Liver (tissue), 9 donors: ENCODE data around the gene STX1A. TPM values are rescaled to one million over a fixed set of nuclear protein-coding genes. Genes with fewer than 3 reads are reported as not detected.

Source experiments
- DNase-seq: peaks from one replicate; pipeline ENCODE4 v3.0.0-alpha.2; 2017; ENCODE audit warnings: low spot score
- H3K27ac ChIP-seq, 2 donors: one replicate each; pipeline ENCODE4 v1.7.0; 2013; ENCODE audit warnings: inconsistent platforms in 2 of 2, low read length in 2 of 2, control low read depth in 1 of 2, low read depth in 1 of 2, mild to moderate bottlenecking in 1 of 2
- H3K27me3 ChIP-seq, 4 donors: one replicate each; pipeline versions ENCODE4 v1.6.1 to v1.7.0; 2013; ENCODE audit warnings: low read length in 3 of 4, inconsistent platforms in 1 of 4, mild to moderate bottlenecking in 1 of 4, moderate library complexity in 1 of 4; ENCODE audit not compliant: control insufficient read depth in 4 of 4, insufficient read depth in 4 of 4
- H3K36me3 ChIP-seq, 4 donors: one replicate each; pipeline versions ENCODE4 v1.6.1 to v1.7.0; 2013; ENCODE audit warnings: low read length in 3 of 4, mild to moderate bottlenecking in 3 of 4, low read depth in 1 of 4, moderate library complexity in 1 of 4; ENCODE audit not compliant: control insufficient read depth in 4 of 4, insufficient read depth in 3 of 4
- H3K4me1 ChIP-seq, 4 donors: one replicate each; pipeline versions ENCODE4 v1.6.1 to v1.7.0; 2013; ENCODE audit warnings: low read length in 3 of 4, mild to moderate bottlenecking in 3 of 4, moderate library complexity in 1 of 4; ENCODE audit not compliant: control insufficient read depth in 4 of 4, insufficient read depth in 4 of 4
- H3K4me3 ChIP-seq, 3 donors: one replicate each; pipeline versions ENCODE4 v1.6.1 to v1.7.0; 2013; ENCODE audit warnings: low read length in 3 of 3, control low read depth in 1 of 3, low read depth in 1 of 3, mild to moderate bottlenecking in 1 of 3
- H3K9ac ChIP-seq, 2 donors: one replicate each; pipeline ENCODE4 v1.7.0; 2013; ENCODE audit warnings: low read length in 2 of 2, mild to moderate bottlenecking in 2 of 2, moderate library complexity in 2 of 2, control low read depth in 1 of 2, low read depth in 1 of 2
- H3K9me3 ChIP-seq, 4 donors: one replicate each; pipeline versions ENCODE4 v1.6.1 to v1.7.0; 2013; ENCODE audit warnings: low read length in 3 of 4; ENCODE audit not compliant: control insufficient read depth in 4 of 4
- EGR1 ChIP-seq, 2 donors: IDR thresholded peaks; 2 replicates each; pipeline ENCODE4 v1.6.1; 2016 to 2018; ENCODE audit warnings: antibody characterized with exemption in 2 of 2, low read depth in 2 of 2
- FOXA1 ChIP-seq: IDR thresholded peaks from 2 replicates; pipeline ENCODE4 v1.6.1; 2016; ENCODE audit warnings: antibody characterized with exemption
- FOXA2 ChIP-seq: IDR thresholded peaks from 2 replicates; pipeline ENCODE4 v1.6.1; 2016; ENCODE audit warnings: antibody characterized with exemption
- GABPA ChIP-seq, 2 donors: IDR thresholded peaks in 1 of 2; conservative IDR thresholded peaks in 1 of 2; 2 replicates each; pipeline ENCODE4 v1.6.1; 2016; ENCODE audit warnings: antibody characterized with exemption in 2 of 2, mild to moderate bottlenecking in 1 of 2, moderate library complexity in 1 of 2
- HNF4A ChIP-seq, 2 donors: conservative IDR thresholded peaks; 2 replicates each; pipeline ENCODE4 v1.6.1; 2016; ENCODE audit warnings: antibody characterized with exemption in 2 of 2, mild to moderate bottlenecking in 2 of 2
- HNF4G ChIP-seq: IDR thresholded peaks from 2 replicates; pipeline ENCODE4 v1.6.1; 2016; ENCODE audit warnings: antibody characterized with exemption
- JUND ChIP-seq, 2 donors: IDR thresholded peaks; 2 replicates each; pipeline ENCODE4 v1.6.1; 2016; ENCODE audit warnings: antibody characterized with exemption in 2 of 2
- NR2F2 ChIP-seq: IDR thresholded peaks from 2 replicates; pipeline ENCODE4 v1.6.1; 2016; ENCODE audit warnings: antibody characterized with exemption
- RAD21 ChIP-seq, 2 donors: IDR thresholded peaks; 2 replicates each; pipeline ENCODE4 v1.6.1; 2016; ENCODE audit warnings: antibody characterized with exemption in 2 of 2, mild to moderate bottlenecking in 2 of 2
- RXRA ChIP-seq, 2 donors: IDR thresholded peaks; 2 replicates each; pipeline ENCODE4 v1.6.1; 2017 to 2018; ENCODE audit warnings: antibody characterized with exemption in 2 of 2, mild to moderate bottlenecking in 1 of 2
- SP1 ChIP-seq: IDR thresholded peaks from 2 replicates; pipeline ENCODE4 v1.6.1; 2018; ENCODE audit warnings: antibody characterized with exemption, mild to moderate bottlenecking
- TAF1 ChIP-seq: conservative IDR thresholded peaks from 2 replicates; pipeline ENCODE4 v1.6.1; 2016; ENCODE audit warnings: antibody characterized with exemption, mild to moderate bottlenecking
- YY1 ChIP-seq: IDR thresholded peaks from 2 replicates; pipeline ENCODE4 v1.6.1; 2016; ENCODE audit warnings: antibody characterized with exemption, mild to moderate bottlenecking
- WGBS: extraction: QIAGEN DNeasy Blood & Tissue Kit; methylation state at CpG from one replicate; pipeline ENCODE4 v1.1.7; 2013; 5-methylcytosine and 5-hydroxymethylcytosine counted together
- polyA plus RNA-seq, 2 donors: library from polyadenylated mRNA; stranded (reverse) in 1 of 2; unstranded in 1 of 2; fragments of 200-250 nt in 1 of 2; fragments of >200 nt in 1 of 2; fragmentation: Nextera tagmentation in 1 of 2; extraction: Ambion mirVana in 1 of 2; gene quantifications; one replicate each; pipeline versions ENCODE4 v1.2.1 to v1.2.3, GENCODE V29; 2013 to 2015
- total RNA-seq, 2 donors: library from RNA; depleted of rRNA; stranded (reverse); fragments of >200 nt; gene quantifications; one replicate each; pipeline ENCODE4 v1.2.3, GENCODE V29; 2014
- TF ChIP-seq, protein P1 (sequence below): IDR thresholded peaks from 2 replicates; pipeline ENCODE4 v1.6.1; 2016; ENCODE audit warnings: antibody characterized with exemption
- TF ChIP-seq, protein P2 (sequence below): IDR thresholded peaks from 2 replicates; pipeline ENCODE4 v1.6.1; 2016; ENCODE audit warnings: antibody characterized with exemption, mild to moderate bottlenecking
- TF ChIP-seq, protein P3 (sequence below): IDR thresholded peaks from 2 replicates; pipeline ENCODE4 v1.6.1; 2016; ENCODE audit warnings: antibody characterized with exemption
- TF ChIP-seq, protein P4 (sequence below): fragments of 150-350 bp; IDR thresholded peaks from 2 replicates; pipeline ENCODE4 v1.5.1; 2017; ENCODE audit warnings: improper control_type of control experiment, low read depth, low read length; ENCODE audit not compliant: missing input control
- TF ChIP-seq, protein P5 (sequence below): IDR thresholded peaks from 2 replicates; pipeline ENCODE4 v1.6.1; 2016; ENCODE audit warnings: antibody characterized with exemption
- donor health status: healthy.
- donor health status: healthy.
- donor health status: healthy.
- donor health status: healthy.
- donor health status: healthy.

The STX1A gene
- total and polyA plus RNA-seq, 4 donors: 0.49 to 1.9 (median 1.1) TPM

DNA sequence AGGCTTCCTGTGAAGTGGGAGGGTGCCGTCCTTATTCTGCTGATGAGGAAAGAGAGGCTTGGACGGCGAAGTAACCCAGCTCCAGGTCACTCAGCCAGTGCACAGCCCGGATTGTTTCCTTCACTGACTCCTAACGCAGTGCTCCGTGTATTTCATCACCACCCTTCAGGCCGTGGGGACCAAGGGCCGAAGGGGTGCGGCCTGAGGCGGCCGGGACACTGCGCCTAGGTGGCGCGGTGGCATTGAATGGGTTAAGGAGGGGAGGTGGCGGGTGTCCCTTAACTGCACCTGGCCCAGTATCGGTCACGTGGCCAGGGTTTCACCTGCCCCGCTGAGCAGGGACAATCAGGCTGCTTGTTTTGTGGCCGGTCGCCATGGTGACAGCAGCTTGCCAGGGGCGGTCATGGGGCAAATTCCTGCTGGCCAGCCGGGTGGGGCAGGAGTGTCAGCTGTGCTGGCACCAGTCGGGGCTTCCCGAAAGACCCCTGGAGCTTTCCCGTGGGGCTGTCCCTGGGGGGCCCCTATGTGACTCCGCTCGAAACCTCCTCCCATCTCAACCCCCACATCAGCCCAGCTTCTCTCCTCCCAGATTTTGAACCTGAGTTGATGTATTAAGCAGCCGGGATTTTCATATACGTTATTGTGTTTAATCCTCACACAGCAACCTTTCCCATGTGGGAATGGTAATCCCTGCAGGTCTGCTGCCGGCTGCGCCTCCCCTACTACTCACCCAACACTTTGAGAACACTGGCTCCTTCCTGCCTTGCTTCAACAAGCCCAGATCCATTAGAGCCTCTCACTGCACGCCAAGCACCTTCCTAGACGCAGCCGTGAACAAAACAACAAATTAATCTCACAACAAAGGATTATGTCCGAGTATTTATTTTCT, 23.5 kb upstream of the STX1A start:
- 19% methylated on average over 35 of the region's 35 CpGs for WGBS
- Histone ChIP-seq H3K4me1 (peaks cover 0 to 25% (median 12%) of the 10 kb centered on the region in 4 donors), H3K27me3 (no peaks in the 10 kb centered on the region), H3K9me3 (no peaks in the 10 kb centered on the region), H3K27ac (peak overlapping the region; percentile 66 to 83), H3K9ac (peak overlapping the region; percentile 62), H3K4me3 (peak overlapping the region in 1 of 3 donors; percentile 26), H3K36me3 (no peaks in the 10 kb centered on the region)
- DNase-seq: peak; percentile 75
- TF ChIP-seq, protein P1, sequence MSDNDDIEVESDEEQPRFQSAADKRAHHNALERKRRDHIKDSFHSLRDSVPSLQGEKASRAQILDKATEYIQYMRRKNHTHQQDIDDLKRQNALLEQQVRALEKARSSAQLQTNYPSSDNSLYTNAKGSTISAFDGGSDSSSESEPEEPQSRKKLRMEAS: peak; percentile 67
- TF ChIP-seq JUND (IDR thresholded peaks at IDR 0.05) (peak in 1 of 2 donors; percentile 18), RAD21 (IDR thresholded peaks at IDR 0.05) (peak in 1 of 2 donors; percentile 26), FOXA1 (no peak), HNF4G (no peak), HNF4A (conservative IDR thresholded peaks at IDR 0.05) (peak; percentile 51 to 80), EGR1 (IDR thresholded peaks at IDR 0.05; ENCODE audit: low read depth in 2 of 2) (no peak), NR2F2 (no peak), TAF1 (no peak), RXRA (IDR thresholded peaks at IDR 0.05) (peak; percentile 48 to 84), YY1 (no peak), FOXA2 (peak; percentile 32), SP1 (peak; percentile 77), GABPA (IDR thresholded peaks at IDR 0.05 in 1 of 2, conservative IDR thresholded peaks at IDR 0.05 in 1 of 2) (no peak)
- TF ChIP-seq, protein P2, sequence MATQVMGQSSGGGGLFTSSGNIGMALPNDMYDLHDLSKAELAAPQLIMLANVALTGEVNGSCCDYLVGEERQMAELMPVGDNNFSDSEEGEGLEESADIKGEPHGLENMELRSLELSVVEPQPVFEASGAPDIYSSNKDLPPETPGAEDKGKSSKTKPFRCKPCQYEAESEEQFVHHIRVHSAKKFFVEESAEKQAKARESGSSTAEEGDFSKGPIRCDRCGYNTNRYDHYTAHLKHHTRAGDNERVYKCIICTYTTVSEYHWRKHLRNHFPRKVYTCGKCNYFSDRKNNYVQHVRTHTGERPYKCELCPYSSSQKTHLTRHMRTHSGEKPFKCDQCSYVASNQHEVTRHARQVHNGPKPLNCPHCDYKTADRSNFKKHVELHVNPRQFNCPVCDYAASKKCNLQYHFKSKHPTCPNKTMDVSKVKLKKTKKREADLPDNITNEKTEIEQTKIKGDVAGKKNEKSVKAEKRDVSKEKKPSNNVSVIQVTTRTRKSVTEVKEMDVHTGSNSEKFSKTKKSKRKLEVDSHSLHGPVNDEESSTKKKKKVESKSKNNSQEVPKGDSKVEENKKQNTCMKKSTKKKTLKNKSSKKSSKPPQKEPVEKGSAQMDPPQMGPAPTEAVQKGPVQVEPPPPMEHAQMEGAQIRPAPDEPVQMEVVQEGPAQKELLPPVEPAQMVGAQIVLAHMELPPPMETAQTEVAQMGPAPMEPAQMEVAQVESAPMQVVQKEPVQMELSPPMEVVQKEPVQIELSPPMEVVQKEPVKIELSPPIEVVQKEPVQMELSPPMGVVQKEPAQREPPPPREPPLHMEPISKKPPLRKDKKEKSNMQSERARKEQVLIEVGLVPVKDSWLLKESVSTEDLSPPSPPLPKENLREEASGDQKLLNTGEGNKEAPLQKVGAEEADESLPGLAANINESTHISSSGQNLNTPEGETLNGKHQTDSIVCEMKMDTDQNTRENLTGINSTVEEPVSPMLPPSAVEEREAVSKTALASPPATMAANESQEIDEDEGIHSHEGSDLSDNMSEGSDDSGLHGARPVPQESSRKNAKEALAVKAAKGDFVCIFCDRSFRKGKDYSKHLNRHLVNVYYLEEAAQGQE: peak; percentile 51
- TF ChIP-seq, protein P3, sequence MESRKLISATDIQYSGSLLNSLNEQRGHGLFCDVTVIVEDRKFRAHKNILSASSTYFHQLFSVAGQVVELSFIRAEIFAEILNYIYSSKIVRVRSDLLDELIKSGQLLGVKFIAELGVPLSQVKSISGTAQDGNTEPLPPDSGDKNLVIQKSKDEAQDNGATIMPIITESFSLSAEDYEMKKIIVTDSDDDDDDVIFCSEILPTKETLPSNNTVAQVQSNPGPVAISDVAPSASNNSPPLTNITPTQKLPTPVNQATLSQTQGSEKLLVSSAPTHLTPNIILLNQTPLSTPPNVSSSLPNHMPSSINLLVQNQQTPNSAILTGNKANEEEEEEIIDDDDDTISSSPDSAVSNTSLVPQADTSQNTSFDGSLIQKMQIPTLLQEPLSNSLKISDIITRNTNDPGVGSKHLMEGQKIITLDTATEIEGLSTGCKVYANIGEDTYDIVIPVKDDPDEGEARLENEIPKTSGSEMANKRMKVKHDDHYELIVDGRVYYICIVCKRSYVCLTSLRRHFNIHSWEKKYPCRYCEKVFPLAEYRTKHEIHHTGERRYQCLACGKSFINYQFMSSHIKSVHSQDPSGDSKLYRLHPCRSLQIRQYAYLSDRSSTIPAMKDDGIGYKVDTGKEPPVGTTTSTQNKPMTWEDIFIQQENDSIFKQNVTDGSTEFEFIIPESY: peak; percentile 24
- TF ChIP-seq, protein P4, sequence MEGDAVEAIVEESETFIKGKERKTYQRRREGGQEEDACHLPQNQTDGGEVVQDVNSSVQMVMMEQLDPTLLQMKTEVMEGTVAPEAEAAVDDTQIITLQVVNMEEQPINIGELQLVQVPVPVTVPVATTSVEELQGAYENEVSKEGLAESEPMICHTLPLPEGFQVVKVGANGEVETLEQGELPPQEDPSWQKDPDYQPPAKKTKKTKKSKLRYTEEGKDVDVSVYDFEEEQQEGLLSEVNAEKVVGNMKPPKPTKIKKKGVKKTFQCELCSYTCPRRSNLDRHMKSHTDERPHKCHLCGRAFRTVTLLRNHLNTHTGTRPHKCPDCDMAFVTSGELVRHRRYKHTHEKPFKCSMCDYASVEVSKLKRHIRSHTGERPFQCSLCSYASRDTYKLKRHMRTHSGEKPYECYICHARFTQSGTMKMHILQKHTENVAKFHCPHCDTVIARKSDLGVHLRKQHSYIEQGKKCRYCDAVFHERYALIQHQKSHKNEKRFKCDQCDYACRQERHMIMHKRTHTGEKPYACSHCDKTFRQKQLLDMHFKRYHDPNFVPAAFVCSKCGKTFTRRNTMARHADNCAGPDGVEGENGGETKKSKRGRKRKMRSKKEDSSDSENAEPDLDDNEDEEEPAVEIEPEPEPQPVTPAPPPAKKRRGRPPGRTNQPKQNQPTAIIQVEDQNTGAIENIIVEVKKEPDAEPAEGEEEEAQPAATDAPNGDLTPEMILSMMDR: no peak
- TF ChIP-seq, protein P5, sequence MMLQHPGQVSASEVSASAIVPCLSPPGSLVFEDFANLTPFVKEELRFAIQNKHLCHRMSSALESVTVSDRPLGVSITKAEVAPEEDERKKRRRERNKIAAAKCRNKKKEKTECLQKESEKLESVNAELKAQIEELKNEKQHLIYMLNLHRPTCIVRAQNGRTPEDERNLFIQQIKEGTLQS: peak; percentile 20
